ENCODE measurements around the gene MYH7. TPM values are rescaled to one million over a fixed set of nuclear protein-coding genes. Genes with fewer than 3 reads are reported as not detected.

MYH7 gene
- polyA plus RNA-seq, 1 experiment, result not detected

DNA sequence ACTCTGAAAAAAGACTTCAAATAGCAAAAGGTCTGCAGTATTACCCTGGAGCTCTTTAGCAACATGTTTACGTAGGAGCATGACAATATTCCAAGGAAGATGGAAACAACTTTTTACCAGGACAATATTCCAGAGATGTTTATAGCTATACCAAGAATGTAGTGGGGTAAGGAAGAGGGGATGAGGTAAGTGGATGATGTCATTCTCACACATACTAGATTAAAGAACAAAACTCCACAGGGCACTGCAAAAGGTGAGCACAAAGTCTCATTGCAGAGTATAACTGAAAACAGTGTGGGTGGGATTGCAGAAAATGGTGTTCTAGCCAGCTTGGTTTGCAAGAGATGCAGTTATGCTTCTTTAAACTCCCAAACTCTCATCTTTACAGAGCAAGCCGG, 50.2 kb downstream of the MYH7 start:
- H3K4me3 ChIP-seq (ENCODE audit: low read depth, low read length), result no peak overlapping the region
- H3K27me3 ChIP-seq (ENCODE audit: control insufficient read depth, insufficient read depth, low read length), result peaks cover 34% of the 10 kb centered on the region
- ChIA-PET CTCF (interaction anchor here (0.5 kb wide), 1 partner anchor 94 kb away, joined by 3 read pairs; no protein-coding TSS in a partner anchor), POLR2A (no interaction called here)
- no peak for DNase-seq (ENCODE audit: low read depth, low spot score)
- no peak overlapping the region for H3K27ac ChIP-seq (ENCODE audit: low read depth, low read length)
- TF ChIP-seq, protein P1, sequence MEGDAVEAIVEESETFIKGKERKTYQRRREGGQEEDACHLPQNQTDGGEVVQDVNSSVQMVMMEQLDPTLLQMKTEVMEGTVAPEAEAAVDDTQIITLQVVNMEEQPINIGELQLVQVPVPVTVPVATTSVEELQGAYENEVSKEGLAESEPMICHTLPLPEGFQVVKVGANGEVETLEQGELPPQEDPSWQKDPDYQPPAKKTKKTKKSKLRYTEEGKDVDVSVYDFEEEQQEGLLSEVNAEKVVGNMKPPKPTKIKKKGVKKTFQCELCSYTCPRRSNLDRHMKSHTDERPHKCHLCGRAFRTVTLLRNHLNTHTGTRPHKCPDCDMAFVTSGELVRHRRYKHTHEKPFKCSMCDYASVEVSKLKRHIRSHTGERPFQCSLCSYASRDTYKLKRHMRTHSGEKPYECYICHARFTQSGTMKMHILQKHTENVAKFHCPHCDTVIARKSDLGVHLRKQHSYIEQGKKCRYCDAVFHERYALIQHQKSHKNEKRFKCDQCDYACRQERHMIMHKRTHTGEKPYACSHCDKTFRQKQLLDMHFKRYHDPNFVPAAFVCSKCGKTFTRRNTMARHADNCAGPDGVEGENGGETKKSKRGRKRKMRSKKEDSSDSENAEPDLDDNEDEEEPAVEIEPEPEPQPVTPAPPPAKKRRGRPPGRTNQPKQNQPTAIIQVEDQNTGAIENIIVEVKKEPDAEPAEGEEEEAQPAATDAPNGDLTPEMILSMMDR (IDR thresholded peaks at IDR 0.05; ENCODE audit: low read depth, low read length), result no peak
- no peaks in the 10 kb centered on the region for H3K9me3 ChIP-seq (ENCODE audit: control insufficient read depth, insufficient read depth, low read length)

DNA sequence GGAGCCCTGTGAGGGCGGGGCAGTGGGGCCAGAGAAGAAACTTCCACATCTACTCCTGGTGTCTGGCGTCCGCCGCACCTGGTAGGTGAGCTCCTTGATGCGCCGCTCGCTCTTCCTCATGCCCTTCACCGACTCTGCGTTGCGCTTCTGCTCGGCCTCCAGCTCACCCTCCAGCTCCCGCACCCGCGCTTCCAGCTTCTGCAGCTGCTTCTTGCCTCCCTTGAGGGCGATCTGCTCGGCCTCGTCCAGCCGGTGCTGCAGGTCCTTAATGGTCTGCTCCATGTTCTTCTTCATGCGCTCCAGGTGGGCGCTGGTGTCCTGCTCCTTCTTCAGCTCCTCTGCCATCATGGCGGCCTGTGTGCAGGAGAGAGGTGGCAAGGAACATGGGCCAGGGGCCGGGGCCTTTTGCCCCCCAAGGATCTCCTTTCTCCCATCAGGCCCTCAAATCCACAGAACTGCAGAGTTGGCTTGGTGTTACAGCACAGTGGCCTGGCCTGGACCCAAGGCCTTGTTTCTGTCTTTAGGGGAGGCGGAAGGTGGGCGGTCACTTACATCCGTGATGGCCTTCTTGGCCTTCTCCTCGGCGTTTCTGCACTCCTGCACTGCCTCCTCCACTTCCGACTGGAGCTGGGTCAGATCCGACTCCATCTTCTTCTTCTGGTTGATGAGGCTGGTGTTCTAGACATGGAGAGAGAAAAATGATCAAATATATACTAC, 50.9 kb downstream of the MYH7 start:
- peaks cover 36% of the 10 kb centered on the region for H3K27me3 ChIP-seq (ENCODE audit: control insufficient read depth, insufficient read depth, low read length)
- ChIA-PET POLR2A (no interaction called here), CTCF (no interaction called here)
- TF ChIP-seq, protein P1 (IDR thresholded peaks at IDR 0.05; ENCODE audit: low read depth, low read length), result no peak
- H3K27ac ChIP-seq (ENCODE audit: low read depth, low read length), result no peak overlapping the region
- no peak overlapping the region for H3K4me3 ChIP-seq (ENCODE audit: low read depth, low read length)
- H3K9me3 ChIP-seq (ENCODE audit: control insufficient read depth, insufficient read depth, low read length), result no peaks in the 10 kb centered on the region
- no peak for DNase-seq (ENCODE audit: low read depth, low spot score)

DNA sequence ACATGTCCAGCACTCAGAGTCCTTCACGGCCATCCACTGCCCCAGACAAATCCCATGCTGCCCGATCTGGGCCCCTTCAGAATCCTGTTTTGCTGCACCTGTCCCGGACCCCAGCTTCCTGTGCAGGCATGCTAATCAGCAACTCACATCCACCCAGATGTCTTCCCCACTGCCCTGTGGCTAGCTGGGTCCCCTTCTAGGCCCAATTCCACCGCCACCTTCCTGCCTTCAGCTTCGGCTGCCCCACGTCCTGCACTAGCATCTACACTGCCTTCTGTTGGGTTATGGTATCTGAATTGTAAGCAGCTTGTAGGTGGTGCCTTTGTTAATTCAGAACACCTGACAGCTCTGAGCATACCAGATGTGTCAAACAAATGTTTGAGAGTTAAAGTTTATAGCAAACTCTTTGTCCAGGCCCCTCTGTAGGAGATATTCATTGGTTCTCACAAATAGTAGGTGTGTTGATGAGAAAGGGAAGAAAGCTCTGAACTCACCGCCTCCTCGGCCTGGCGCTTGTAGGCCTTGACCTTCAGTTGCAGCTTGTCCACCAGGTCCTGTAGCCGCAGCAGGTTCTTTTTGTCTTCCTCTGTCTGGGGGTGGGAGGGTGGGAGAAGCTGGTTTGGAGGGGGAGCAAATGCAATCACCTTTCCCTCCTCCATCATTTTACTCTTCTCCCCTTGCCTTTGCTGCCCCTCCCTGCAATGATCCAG, 52.6 kb downstream of the MYH7 start:
- Histone ChIP-seq H3K27me3 (ENCODE audit: control insufficient read depth, insufficient read depth, low read length) (peaks cover 41% of the 10 kb centered on the region), H3K9me3 (ENCODE audit: control insufficient read depth, insufficient read depth, low read length) (no peaks in the 10 kb centered on the region), H3K27ac (ENCODE audit: low read depth, low read length) (no peak overlapping the region), H3K4me3 (ENCODE audit: low read depth, low read length) (no peak overlapping the region)
- POLR2A ChIA-PET, result no interaction called here
- DNase-seq (ENCODE audit: low read depth, low spot score), result no peak
- CTCF ChIA-PET, result interaction anchor here (0.6 to 1.3 kb wide), 2 partner anchors 82 to 324 kb away, joined by 3 to 4 read pairs; no protein-coding TSS in a partner anchor
- TF ChIP-seq, protein P1 (IDR thresholded peaks at IDR 0.05; ENCODE audit: low read depth, low read length), result no peak

DNA sequence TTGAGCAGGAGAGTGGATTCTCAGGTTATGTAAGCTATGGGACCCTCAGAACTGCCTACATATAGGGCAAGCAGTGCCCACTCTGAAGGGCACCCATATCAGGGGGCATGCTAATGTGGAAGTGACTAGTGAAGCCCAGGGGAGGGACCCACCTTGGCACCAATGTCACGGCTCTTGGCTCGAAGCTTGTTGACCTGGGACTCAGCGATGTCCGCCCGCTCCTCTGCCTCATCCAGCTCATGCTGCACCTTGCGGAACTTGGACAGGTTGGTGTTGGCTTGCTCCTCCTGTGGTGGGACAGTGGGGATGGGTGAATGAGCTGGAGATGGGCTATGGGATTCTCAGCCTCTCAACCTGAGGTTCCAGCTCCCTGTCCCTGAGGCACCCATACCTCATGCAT, 53.2 kb downstream of the MYH7 start:
- CTCF ChIA-PET, result interaction anchor here (0.6 kb wide), 1 partner anchor 324 kb away, joined by 3 read pairs; no protein-coding TSS in a partner anchor

More for the DNA sequence above, 53.2 kb downstream of the MYH7 start:
- Histone ChIP-seq H3K27me3 (ENCODE audit: control insufficient read depth, insufficient read depth, low read length) (peaks cover 47% of the 10 kb centered on the region), H3K27ac (ENCODE audit: low read depth, low read length) (no peak overlapping the region), H3K4me3 (ENCODE audit: low read depth, low read length) (no peak overlapping the region), H3K9me3 (ENCODE audit: control insufficient read depth, insufficient read depth, low read length) (no peaks in the 10 kb centered on the region)
- no peak for DNase-seq (ENCODE audit: low read depth, low spot score)
- TF ChIP-seq, protein P1 (IDR thresholded peaks at IDR 0.05; ENCODE audit: low read depth, low read length), result no peak
- POLR2A ChIA-PET, result no interaction called here

Measured in AG04450 (cell line).